GM21529 (cell line): ENCODE results near the gene MVD.
A peak's percentile ranks its signal among the peaks of the same experiment; 100 is the strongest.

ENCODE experiments used
- ATAC-seq: cut with Tn5 transposase; IDR thresholded peaks from one replicate; pipeline ENCODE4 v1.9.1; 2021; ENCODE audit not compliant: unreplicated experiment

MVD gene

GRCh38 chr16:88655733-88656281 is 7.1 kb downstream of the MVD start:
- ATAC-seq: no peak

DNA sequence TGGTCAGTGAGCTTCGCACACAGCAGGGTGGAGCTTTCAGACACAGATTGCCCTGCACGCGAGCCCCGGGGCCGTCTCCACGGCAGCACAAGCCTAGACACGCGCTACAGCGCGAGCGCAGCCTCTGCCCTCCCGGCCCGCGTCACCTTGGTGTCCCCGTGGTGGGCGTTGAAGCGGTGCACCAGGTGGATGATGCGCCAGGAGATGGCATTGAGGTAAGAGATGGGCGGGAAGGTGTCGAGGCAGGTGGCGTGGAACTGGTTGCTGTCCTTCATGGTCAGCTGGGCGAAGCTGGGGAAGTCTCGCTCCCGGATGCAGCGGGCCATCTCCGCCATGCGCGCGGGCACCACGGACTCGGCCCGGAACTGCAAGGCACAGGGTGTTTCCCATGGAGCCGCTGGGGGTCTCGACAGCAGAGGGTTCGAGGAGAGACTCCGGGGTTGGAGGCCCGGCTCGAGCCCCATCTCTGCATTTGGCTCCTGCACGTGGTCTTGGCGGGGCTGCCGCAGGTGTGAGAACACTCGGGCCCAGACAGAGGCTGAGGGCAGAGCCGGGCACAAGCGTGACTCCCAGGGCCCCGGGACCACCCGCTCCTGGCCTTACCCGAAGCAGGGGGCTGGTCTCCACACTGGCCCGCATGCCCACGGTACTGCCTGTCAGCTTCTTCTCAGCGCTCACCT is 7.7 kb downstream of the MVD start:
- ATAC-seq: no peak

- ATAC-seq: no peak
Measured at GRCh38 chr16:88654363-88655052, 8.4 kb downstream of the MVD start.

DNA sequence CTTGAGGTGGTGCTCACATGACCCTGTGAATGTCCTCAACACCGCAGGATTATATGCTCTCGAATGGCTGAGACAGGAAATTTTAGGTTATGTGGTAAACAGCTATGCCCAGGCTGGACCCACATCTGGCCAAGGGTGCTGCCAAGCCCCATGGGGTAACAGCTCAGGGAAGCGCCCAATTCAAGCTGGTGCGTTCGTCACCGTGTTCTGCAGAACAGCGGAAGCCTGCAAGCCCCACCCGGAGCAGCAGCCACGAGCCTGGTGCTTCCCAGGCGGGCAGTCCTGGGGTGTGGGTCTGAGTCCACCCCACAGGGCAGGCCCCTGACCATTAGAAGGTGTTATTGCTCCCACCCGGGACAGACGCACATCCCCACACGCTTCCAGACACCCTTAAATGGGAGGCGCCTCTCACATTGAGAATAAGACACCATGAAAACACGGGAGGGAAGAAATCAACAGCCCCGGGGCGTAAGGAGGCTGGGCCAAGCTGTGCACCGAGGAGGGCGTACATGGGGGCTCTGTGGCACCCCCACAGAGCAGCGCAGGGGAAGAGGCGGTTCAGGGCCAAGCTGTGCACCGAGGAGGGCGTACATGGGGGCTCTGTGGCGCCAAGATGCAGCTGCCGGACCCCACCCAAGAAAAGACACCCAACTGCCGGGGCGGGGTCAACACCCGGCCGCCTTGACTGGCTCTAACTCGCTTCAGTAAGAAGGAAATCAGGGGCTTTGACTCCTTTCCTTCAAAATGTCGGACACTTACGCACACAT is 9.1 kb downstream of the MVD start:
- no peak for ATAC-seq

DNA sequence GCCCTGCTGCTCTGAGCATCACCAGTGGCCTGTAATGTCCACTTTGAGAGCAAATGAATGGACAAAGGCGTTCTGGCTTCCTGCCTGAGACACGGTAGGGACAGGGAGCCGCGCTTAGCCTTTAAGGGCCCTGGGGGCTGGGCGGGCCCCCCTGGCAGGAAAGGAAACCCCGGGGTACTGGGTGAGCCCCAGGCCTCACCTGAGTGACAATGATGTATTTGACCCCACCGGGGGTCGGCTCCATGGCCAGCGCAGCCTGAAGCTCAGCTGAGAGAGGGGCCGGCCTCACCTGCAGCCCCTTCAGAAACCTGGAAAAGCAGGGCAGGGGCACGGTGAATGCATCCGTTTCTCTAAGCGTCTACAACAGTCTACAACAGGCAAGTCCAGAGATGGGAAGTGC is 9.8 kb downstream of the MVD start:
- no peak for ATAC-seq

DNA sequence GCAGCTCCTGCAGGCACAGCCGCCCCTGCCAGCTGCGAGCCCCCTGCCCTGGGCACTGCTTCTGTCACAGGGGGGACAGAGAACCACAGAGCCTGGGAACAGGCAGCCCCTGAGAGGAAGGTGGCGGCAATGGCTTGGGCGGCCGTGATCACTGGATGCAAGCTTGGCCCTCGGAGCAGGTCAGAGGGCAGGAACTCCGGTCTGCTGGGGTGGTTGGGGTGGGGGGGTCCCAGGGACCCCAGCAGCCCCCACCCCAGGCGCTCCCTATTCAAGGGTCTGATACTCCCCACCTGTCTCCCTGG is 10.2 kb downstream of the MVD start:
- ATAC-seq: no peak

DNA sequence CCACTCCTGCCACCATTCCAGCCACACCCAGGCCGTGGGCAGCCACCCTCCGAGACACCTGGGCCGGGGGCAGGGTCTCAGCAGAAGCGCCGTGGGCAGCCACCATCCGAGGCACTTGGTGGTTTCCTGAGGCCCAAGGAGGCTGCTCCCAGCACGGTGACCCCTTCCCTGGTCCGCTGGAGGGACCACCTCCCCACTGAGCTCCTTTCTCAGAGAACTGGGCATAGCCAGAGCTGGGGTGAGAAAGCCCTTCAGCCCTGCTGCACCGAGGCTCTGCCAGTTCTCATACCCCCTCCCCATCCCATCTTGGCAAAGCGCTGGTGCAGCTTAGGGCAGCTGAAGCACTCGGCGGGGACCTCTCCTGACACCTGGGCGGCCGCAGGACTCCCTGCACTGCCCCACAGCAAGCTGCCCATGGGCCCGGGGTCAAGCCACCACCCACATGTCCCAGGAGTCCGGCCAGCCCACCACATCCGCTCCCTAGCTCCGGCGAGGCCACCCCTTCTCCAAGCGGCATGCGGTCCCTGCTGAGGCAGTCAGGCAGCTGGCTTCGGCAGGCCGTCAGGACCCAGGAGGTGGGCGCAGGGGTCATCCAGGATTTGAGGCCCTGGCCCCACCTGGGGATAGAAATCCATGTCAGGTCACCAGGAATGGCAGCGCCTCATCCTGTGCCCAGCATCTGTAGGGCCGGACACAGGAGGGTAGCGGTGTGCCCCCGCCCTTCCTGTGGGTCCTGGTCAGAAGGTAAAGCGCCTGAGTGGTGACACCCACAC is 10.7 kb downstream of the MVD start:
- ATAC-seq: no peak

DNA sequence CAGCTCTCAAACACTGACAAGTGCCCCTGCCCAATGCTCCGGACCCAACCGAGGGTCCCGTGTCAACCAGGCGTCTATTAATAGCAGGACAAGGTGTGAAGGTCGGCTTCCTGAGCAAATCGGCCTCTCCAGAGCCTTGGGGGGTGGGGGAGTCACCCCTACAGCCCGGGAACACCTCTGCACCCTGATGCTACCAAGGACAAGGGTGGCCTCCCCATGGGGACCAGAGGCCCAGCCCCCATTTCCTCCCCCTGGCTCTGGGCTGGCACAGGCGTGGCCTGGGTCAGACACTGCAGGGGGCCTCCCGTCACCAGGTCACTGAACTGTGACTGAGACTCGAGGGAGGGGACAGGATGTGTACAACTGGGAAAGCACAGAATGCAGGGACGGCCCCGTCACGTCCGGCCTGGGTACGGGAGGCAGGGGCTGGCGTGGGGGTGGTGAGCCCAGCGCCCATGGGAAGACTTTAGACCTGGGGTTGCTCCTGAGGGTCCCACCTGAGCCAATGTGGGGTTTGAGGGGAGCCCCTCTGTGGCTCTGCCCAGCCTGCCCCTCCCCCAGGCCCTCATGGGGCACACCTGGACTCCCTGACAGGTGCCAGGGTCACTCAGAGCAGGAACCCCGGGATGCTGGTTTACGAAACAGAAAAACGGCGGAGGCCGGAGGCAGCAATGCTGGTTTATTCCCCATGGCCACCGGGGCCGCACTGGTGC is 11.5 kb downstream of the MVD start:
- peak; percentile 80 for ATAC-seq

DNA sequence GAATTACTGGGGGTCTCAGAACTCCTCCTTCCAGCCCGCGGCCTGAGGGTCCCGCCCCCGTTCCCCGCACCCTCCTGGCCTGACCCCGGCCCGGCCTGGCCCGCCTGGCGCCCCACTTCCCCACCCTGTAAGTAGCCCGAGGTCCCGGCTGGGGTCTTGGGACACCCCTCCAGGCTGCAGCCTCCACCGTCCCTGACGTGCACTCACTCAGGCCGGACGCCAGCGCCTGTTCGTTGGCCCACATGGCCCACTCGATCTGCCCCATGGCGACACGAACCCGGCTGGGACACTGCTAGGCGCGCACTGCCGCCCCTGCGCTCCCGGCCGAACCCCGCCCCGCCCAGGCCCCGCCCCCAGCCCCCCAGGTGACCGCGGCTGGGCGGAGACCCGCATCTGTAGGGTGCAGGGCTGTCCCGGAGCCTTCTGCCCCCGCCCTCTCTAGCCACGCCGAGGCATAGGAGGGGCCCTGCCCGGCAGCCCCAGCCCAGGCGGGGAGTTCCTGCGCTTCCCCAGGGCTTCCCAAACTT is 12.1 kb downstream of the MVD start, which contains the start of gene CYBA:
TSS of gene CYBA (minus strand) at position 305 of the 527 bp plus-strand sequence. CDS start at position 265, 40 bp downstream.
- peak; percentile 74 for ATAC-seq

DNA sequence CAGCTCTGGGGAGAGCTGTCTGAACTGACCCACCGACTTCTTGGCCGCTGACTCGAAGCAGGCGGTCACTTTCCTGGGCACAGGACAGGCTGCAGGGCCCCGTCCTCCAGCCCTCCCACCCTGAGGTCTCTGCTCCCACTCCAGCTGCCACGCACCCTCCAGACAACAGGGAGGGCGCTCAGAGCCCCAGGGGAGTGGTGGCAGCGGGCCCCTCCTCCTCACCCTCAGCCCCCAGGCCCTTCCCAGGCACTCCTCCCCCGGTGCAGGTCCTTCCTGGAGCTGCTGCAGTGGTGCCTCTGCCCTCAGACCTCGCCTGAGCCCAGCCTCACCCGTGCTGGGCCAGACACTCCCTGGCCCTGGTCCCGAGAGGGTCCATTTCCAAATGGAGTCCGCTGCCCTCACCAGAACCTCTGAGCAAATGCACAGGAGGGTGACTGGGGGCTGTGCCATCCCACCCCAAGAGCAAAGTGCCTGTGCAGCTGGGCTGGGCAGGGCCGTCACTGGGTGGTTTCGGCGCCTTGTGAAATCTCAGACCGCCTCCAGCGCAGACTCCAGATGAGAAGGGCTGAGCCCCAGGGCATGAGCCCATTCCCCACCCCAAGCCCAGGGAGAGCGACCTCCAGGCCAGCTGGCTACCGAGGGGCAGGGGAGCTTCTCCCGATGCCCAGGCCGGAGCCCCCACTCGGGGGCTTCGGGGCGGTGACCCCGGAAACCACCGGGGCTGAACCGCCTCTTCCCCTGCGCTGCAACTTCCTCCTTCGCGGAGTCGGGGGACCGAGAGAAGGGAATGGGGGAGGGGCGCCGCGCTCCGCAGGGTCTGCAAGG is 12.8 kb downstream of the MVD start:
- ATAC-seq: peak; percentile 7

DNA sequence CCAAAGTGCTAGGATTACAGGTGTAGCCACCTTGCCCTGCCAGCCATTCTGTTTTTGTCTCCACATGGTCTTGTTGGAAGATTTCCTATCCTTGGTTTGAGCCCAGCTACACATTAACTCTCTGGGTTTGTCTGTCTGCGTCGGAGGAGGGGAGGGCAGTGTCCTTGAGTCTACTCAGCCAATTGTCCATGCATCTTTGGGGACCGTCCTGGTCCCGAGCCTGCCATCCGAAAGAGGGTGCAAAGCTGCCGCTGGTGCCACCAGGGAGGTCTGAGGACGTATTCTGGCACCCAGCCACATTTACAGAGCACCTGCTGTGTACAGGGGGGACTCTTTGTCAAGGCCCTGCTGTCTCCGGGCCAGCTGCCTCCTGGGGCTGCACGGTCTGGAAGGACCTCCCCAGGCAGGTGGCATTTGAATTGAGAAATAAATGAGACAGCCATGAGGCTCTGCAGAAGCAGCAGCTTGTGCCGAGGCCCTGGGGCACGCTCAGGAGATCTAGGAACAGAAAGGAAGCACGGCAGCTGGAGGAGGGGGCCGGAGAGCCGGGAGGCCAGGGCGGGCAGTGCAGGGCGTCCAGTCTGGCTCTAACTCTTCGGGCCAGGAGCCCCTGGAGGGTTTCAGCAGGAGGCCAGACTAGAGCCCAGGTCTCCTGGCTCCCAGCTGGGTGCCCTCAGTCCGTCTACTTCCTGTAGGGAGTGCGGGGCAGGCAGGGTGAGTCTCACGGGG is 13.5 kb downstream of the MVD start:
- ATAC-seq: no peak

DNA sequence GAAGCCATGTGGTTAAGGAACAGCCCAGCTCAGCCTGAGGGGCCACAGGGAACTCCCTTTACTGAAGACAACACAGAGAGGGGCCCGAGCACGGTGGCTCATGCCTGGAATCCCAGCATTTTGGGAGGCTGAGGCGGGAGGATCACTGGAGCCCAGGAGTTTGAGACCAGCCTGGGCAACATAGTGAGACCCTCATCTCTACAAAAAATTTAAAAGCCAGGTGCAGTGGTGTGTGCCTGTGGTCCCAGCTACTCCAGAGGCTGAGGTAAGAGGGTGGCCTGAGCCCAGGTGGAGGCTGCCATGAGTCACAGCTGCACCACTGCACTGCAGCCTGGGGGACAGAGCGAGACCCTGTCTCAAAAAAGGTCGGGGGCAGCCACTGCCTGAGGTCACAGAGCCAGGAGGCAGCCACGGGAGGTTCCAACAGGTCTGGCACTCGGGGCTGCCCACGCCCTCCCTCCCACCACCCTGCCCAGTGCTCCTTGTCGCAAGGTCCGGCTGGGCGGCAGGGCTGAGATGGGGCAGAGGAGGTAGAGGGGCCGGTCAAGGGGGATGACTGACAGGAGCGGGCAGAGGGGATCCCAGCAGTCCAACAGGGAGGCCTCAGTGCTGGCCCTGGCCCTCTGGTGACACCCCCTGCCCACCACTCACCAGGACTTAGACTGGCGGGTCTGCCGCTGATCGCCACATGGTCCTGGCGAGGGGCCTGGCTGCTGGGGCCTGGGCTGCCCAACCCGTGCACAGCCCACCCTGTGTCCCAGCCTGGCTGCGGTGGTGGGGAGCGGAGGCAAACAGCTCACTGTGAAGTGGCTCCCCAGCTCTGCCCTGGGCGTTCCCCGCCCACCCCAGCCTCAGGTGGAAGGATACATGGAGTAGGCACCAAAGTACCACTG is 15.5 kb downstream of the MVD start:
- no peak for ATAC-seq

DNA sequence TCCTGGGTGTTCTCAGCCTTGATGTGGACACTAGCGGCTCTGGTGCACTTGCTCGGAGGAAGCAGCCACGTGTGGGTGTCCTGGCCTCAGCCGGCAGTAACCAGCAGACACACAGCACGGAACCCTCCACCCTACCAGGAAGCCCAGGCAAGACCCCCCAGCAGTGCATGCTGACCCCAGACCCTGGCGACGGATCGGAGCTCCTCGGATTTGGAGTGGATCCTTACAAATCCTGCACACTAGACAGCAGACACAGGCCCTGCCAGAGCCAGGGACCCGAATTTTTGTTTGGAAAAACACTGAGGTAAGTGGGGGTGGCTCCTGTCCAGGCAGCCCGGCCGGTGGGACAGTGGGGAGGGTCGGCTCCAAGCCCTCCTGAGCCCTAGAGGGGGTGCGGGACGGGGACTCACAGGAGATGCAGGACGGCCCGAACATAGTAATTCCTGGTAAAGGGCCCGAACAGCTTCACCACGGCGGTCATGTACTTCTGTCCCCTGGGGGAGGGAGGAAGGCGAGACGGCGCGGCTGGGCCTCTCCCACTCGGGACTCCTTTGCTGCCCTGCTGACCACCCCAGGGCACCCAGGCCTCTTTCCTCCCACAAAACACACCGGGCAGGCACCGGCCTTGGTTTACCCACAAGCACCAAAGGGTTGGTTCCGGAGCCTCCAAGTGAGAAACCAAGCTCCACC is 16.4 kb downstream of the MVD start:
- ATAC-seq: no peak

- no peak for ATAC-seq
Measured at GRCh38 chr16:88645941-88646340, 16.9 kb downstream of the MVD start.

DNA sequence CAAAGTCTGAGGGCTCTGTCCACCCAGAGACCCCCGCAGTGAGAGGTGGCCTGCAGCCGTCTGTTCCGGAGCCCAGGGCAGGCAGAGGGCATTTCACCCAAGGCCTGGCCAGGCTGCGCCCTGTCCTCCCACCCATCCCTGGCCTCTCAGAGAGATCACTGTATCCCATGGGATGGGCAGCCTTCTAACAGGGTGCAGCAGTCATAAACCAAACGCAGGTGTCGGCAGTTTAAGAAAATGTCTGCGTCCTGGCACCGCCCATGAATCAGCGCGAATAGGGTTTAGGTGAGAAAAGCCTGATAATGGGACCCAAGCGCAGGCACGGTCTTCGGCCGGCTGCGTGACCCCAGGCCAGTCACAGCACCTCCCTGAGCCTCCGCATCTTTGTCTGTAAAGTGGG is 17.4 kb downstream of the MVD start:
- ATAC-seq: no peak

DNA sequence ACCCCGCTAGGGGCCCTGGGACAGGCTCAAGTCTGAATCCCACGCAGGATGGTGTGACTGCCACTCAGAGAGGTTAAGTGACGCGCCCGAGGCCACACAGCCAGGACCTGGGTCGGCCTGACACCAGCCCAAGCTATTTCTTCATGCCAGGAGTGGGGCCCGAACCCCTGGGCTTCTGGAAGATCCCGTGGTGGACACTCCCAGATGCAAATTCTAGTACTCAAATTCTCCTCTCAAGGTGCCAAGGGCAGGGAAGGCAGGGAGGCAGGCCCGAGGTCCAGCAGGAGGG is 19.3 kb downstream of the MVD start:
- ATAC-seq: no peak

DNA sequence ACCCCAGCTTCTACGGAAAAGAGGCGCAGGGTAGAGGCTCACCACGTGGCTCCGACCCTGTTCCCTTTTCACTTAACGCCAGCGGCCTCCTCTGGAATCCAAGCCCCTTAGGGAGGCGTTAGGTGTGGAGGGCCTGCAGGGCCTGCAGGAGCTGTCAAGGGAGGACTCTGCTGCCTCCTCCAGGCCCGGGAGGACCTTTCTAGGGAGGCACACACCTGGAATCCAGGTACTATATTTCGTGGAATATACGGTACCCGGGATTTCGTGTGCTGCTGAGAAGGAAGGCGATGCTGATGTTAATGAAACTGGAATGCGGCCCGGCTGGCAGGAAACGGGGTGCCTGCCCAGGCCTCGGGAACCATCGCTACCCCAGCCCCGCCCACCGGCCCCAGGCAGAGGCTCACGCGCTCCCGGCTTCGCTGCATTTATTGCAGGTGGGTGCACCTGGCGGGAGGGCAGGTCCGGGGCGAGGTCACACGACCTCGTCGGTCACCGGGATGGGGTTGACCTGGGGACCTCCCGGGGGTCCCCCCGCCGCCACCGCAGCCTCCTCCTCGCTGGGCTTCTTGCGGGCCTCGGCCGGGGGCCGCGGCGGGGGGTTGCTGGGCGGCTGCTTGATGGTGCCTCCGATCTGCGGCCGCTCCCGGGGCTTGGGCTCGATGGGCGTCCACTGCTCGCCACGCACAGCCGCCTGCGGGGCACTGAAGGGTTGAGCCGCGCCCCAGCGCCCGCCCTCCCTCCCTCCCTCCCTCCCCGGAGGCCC is 19.8 kb downstream of the MVD start:
- no peak for ATAC-seq
